HG02981 (cell line): ENCODE data around the gene RARS2.
A peak's percentile ranks its signal among the peaks of the same experiment; 100 is the strongest.

ENCODE experiments used
- ATAC-seq: cut with Tn5 transposase; IDR thresholded peaks from one replicate; pipeline ENCODE4 v1.9.1; 2021; ENCODE audit warnings: mild to moderate bottlenecking, moderate library complexity; ENCODE audit not compliant: unreplicated experiment

RARS2 gene

GRCh38 chr6:87574237-87574804 is 15.5 kb downstream of the RARS2 start:
- ATAC-seq: no peak

GRCh38 chr6:87573307-87574024 is 16.3 kb downstream of the RARS2 start:
- ATAC-seq: no peak

- ATAC-seq: peak; percentile 47
Observed at GRCh38 chr6:87572883-87573282, 16.9 kb downstream of the RARS2 start.

- ATAC-seq: no peak
Observed at GRCh38 chr6:87572021-87572420, 17.8 kb downstream of the RARS2 start.

- no peak for ATAC-seq
Observed at GRCh38 chr6:87561017-87561416, 28.8 kb downstream of the RARS2 start.

GRCh38 chr6:87558446-87558845 is 31.3 kb downstream of the RARS2 start:
- no peak for ATAC-seq

GRCh38 chr6:87555506-87555905 is 34.3 kb downstream of the RARS2 start:
- no peak for ATAC-seq

GRCh38 chr6:87553159-87553765 is 36.5 kb downstream of the RARS2 start:
- no peak for ATAC-seq

- ATAC-seq: no peak
Observed at GRCh38 chr6:87551799-87552198, 38.0 kb downstream of the RARS2 start.

GRCh38 chr6:87544474-87544735 is 45.4 kb downstream of the RARS2 start:
- no peak for ATAC-seq

GRCh38 chr6:87543696-87544473 is 45.9 kb downstream of the RARS2 start:
- ATAC-seq: no peak

- no peak for ATAC-seq
Observed at GRCh38 chr6:87541744-87542143, 48.0 kb downstream of the RARS2 start.

- ATAC-seq: no peak
Observed at GRCh38 chr6:87541041-87541440, 48.7 kb downstream of the RARS2 start.

GRCh38 chr6:87540539-87540938 is 49.2 kb downstream of the RARS2 start:
- no peak for ATAC-seq

- no peak for ATAC-seq
Observed at GRCh38 chr6:87539554-87539953, 50.2 kb downstream of the RARS2 start.

GRCh38 chr6:87538510-87539260 is 51.1 kb downstream of the RARS2 start:
- no peak for ATAC-seq

GRCh38 chr6:87534377-87535047 is 55.3 kb downstream of the RARS2 start:
- no peak for ATAC-seq

- no peak for ATAC-seq
Observed at GRCh38 chr6:87529221-87529620, 60.6 kb downstream of the RARS2 start.

GRCh38 chr6:87522686-87523085 is 67.1 kb downstream of the RARS2 start:
- no peak for ATAC-seq

GRCh38 chr6:87518453-87518852 is 71.3 kb downstream of the RARS2 start:
- no peak for ATAC-seq

GRCh38 chr6:87514831-87515230 is 75.0 kb downstream of the RARS2 start:
- ATAC-seq: no peak
